OCI-LY1 (cell line): ENCODE measurements around the gene NFIB.

Source experiments
- H2AFZ ChIP-seq: fragments of 200-600 bp; sonication (generic), shearing (Covaris generic); 2 replicates; pipeline ENCODE4 v1.6.0; 2014; ENCODE audit warnings: antibody characterized with exemption, mild to moderate bottlenecking, low read length
- H3F3A ChIP-seq: fragments of 200-600 bp; sonication (generic), shearing (Covaris generic); 2 replicates; pipeline ENCODE4 v1.6.0; 2014; ENCODE audit warnings: mild to moderate bottlenecking, antibody characterized with exemption, low read length, moderate library complexity; ENCODE audit not compliant: insufficient read depth
- H3K27ac ChIP-seq: fragments of 200-600 bp; sonication (generic); 2 replicates; pipeline ENCODE4 v1.5.1; 2014; ENCODE audit warnings: low read length, mixed run types, mild to moderate bottlenecking, low read depth; ENCODE audit not compliant: poor library complexity, severe bottlenecking
- H3K27me3 ChIP-seq: fragments of 200-600 bp; sonication (generic); 2 replicates; pipeline ENCODE4 v1.6.0; 2014; ENCODE audit warnings: antibody characterized with exemption, mild to moderate bottlenecking, low read length, moderate library complexity; ENCODE audit not compliant: insufficient read depth
- H3K36me3 ChIP-seq: fragments of 200-600 bp; sonication (generic); 2 replicates; pipeline ENCODE4 v1.6.1; 2014; ENCODE audit warnings: mild to moderate bottlenecking, antibody characterized with exemption, low read length, moderate library complexity, mixed read lengths; ENCODE audit not compliant: insufficient read depth
- H3K4me1 ChIP-seq: fragments of 200-600 bp; sonication (generic); 2 replicates; pipeline ENCODE4 v1.5.1; 2014; ENCODE audit warnings: mild to moderate bottlenecking, low read length, moderate library complexity; ENCODE audit not compliant: insufficient read depth, severe bottlenecking
- H3K4me2 ChIP-seq: fragments of 200-600 bp; sonication (generic), shearing (Covaris generic); 2 replicates; pipeline ENCODE4 v1.6.1; 2014; ENCODE audit warnings: low read length
- H3K4me3 ChIP-seq: fragments of 200-600 bp; sonication (generic); 2 replicates; pipeline ENCODE4 v1.5.1; 2014; ENCODE audit warnings: low read length, low read depth, mild to moderate bottlenecking, mixed read lengths; ENCODE audit not compliant: poor library complexity, severe bottlenecking
- H3K79me2 ChIP-seq: fragments of 200-600 bp; shearing (Covaris generic); 2 replicates; pipeline ENCODE4 v1.6.1; 2016; ENCODE audit warnings: mixed run types, low read length, mixed read lengths; ENCODE audit not compliant: insufficient read depth
- H3K9ac ChIP-seq: fragments of 200-600 bp; sonication (generic), shearing (Covaris generic); 2 replicates; pipeline ENCODE4 v1.6.1; 2014; ENCODE audit warnings: mild to moderate bottlenecking, low read length, mixed read lengths
- H3K9me2 ChIP-seq: fragments of 200-600 bp; sonication (generic), shearing (Covaris generic); 2 replicates; pipeline ENCODE4 v1.6.1; 2014; ENCODE audit warnings: low read depth, mild to moderate bottlenecking, low read length, mixed read lengths
- H3K9me3 ChIP-seq: fragments of 200-600 bp; shearing (Covaris generic); 2 replicates; pipeline ENCODE4 v1.6.1; 2014; ENCODE audit warnings: low read length, mixed read lengths
- H4K20me1 ChIP-seq: fragments of 200-600 bp; sonication (generic), shearing (Covaris generic); 2 replicates; pipeline ENCODE4 v1.6.0; 2016; ENCODE audit warnings: mild to moderate bottlenecking, low read length; ENCODE audit not compliant: insufficient read depth
- CTCF ChIP-seq: fragments of 200-600 bp; sonication (generic), shearing (Covaris generic); IDR thresholded peaks from 2 replicates; pipeline ENCODE4 v1.5.1; 2017; ENCODE audit warnings: mild to moderate bottlenecking, antibody characterized with exemption, low read length, moderate library complexity, mixed read lengths
- EZH2 ChIP-seq: fragments of 200-600 bp; sonication (generic), shearing (Covaris generic); IDR thresholded peaks from 2 replicates; pipeline ENCODE4 v1.8.0; 2017; ENCODE audit warnings: borderline replicate concordance, mixed run types, mild to moderate bottlenecking, antibody characterized with exemption, low read length, moderate library complexity, mixed read lengths

Gene NFIB

DNA sequence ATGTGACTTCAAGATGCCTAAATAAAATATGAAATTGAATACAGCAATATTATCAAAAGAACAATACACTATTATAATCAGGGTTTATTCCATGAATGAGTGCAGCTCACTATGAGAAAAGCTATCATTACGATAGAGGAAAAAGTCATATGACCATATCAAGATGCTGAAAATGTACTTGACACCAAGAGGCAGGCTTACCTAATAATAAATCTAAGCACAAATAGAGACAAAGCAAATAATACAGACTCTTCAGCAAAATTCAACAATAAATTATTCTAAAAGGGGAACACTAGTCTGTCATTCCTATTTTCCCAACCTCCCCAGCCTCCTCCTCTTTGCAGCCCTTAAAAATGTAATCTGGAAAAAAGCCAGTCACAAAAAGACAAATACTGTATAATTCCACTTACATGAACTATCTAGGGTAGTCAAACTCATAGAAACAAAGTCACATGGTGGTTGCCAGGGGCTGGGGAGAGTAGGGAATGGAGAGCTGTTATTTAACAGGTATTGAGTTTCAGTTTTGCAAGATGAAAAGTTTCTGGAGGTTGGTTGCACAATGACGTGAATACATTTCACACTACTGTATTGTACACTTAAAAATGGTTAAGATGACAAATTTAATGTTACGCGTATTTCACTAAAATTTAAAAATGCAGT is 148.4 kb downstream of the NFIB start:
- no peaks in the 10 kb centered on the region for H3F3A ChIP-seq

GRCh38 chr9:14164908-14165307 is 149.0 kb downstream of the NFIB start:
- H3F3A ChIP-seq, result no peaks in the 10 kb centered on the region
- no peaks in the 10 kb centered on the region for H3K27me3 ChIP-seq
- no peaks in the 10 kb centered on the region for H3K36me3 ChIP-seq
- H2AFZ ChIP-seq, result no peak overlapping the region
- H3K4me1 ChIP-seq, result no peaks in the 10 kb centered on the region
- no peaks in the 10 kb centered on the region for H3K79me2 ChIP-seq
- no peak overlapping the region for H3K9ac ChIP-seq
- no peak for TF ChIP-seq CTCF
- no peak for TF ChIP-seq EZH2
- no peaks in the 10 kb centered on the region for H3K9me2 ChIP-seq
- no peak overlapping the region for H3K27ac ChIP-seq
- no peak overlapping the region for H3K4me2 ChIP-seq
- no peak overlapping the region for H3K4me3 ChIP-seq
- no peaks in the 10 kb centered on the region for H4K20me1 ChIP-seq
- H3K9me3 ChIP-seq, result no peaks in the 10 kb centered on the region

More for the DNA sequence above, 148.4 kb downstream of the NFIB start:
- H3K36me3 ChIP-seq, result no peaks in the 10 kb centered on the region
- H3K9me3 ChIP-seq, result no peaks in the 10 kb centered on the region
- no peak overlapping the region for H3K4me2 ChIP-seq
- no peak overlapping the region for H3K9ac ChIP-seq
- H3K4me3 ChIP-seq, result no peak overlapping the region
- H3K27ac ChIP-seq, result no peak overlapping the region
- H4K20me1 ChIP-seq, result no peaks in the 10 kb centered on the region
- TF ChIP-seq CTCF (no peak), EZH2 (no peak)
- H3K79me2 ChIP-seq, result no peaks in the 10 kb centered on the region
- no peaks in the 10 kb centered on the region for H3K27me3 ChIP-seq
- no peak overlapping the region for H2AFZ ChIP-seq
- H3K9me2 ChIP-seq, result no peaks in the 10 kb centered on the region
- no peaks in the 10 kb centered on the region for H3K4me1 ChIP-seq

GRCh38 chr9:14159440-14160216 is 154.3 kb downstream of the NFIB start:
- H3K9me3 ChIP-seq, result no peaks in the 10 kb centered on the region
- H3K4me3 ChIP-seq, result no peak overlapping the region
- H2AFZ ChIP-seq, result no peak overlapping the region
- H3F3A ChIP-seq, result no peaks in the 10 kb centered on the region
- no peaks in the 10 kb centered on the region for H3K9me2 ChIP-seq
- no peak for TF ChIP-seq CTCF
- no peak for TF ChIP-seq EZH2
- no peaks in the 10 kb centered on the region for H3K36me3 ChIP-seq
- H3K4me1 ChIP-seq, result peaks cover 20% of the 10 kb centered on the region
- no peaks in the 10 kb centered on the region for H3K27me3 ChIP-seq
- H3K79me2 ChIP-seq, result no peaks in the 10 kb centered on the region
- H3K27ac ChIP-seq, result no peak overlapping the region
- H4K20me1 ChIP-seq, result no peaks in the 10 kb centered on the region
- H3K4me2 ChIP-seq, result no peak overlapping the region
- H3K9ac ChIP-seq, result no peak overlapping the region
